ENCODE results near the gene SLC1A2.

GRCh38 chr11:35393098-35393497 lies 26.3 kb downstream of the SLC1A2 start:
- no peak for TF ChIP-seq FOXM1 (IDR thresholded peaks at IDR 0.05; ENCODE audit: borderline replicate concordance)
- no peak for TF ChIP-seq SP1 (IDR thresholded peaks at IDR 0.05)
- TF ChIP-seq ARNT (IDR thresholded peaks at IDR 0.05) = no peak
- TF ChIP-seq TARDBP (IDR thresholded peaks at IDR 0.05) = no peak
- no peak for TF ChIP-seq SUZ12 (IDR thresholded peaks at IDR 0.05)
- TF ChIP-seq CTBP1 (IDR thresholded peaks at IDR 0.05; ENCODE audit: borderline replicate concordance) = no peak
- no peak for TF ChIP-seq FOXK2 (IDR thresholded peaks at IDR 0.05)
- TF ChIP-seq PKNOX1 (IDR thresholded peaks at IDR 0.05) = no peak
- TF ChIP-seq LEF1 (IDR thresholded peaks at IDR 0.05; ENCODE audit: borderline replicate concordance) = no peak
- TF ChIP-seq BHLHE40 (IDR thresholded peaks at IDR 0.05; ENCODE audit: borderline replicate concordance) = no peak
- no peak for TF ChIP-seq HDGF (IDR thresholded peaks at IDR 0.05; ENCODE audit: borderline replicate concordance)

Data from HEK293T (cell line).